GM12891 (cell line): Measurements from ENCODE around the gene MAGT1.

Experiments used
- POLR2A ChIP-seq: IDR thresholded peaks from 2 replicates; pipeline ENCODE4 v1.6.1; 2011; ENCODE audit warnings: low read depth, low read length, control low read depth
- POLR2AphosphoS5 ChIP-seq: IDR thresholded peaks from 2 replicates; pipeline ENCODE4 v1.6.1; 2011; ENCODE audit warnings: low read depth, low read length, control low read depth
- POU2F2 ChIP-seq: IDR thresholded peaks from 2 replicates; pipeline ENCODE4 v1.6.1; 2011; ENCODE audit warnings: low read depth, mild to moderate bottlenecking, control low read depth, low read length, moderate library complexity
- SPI1 ChIP-seq: IDR thresholded peaks from 2 replicates; pipeline ENCODE4 v1.6.1; 2011; ENCODE audit warnings: low read depth, low read length, control low read depth
- TAF1 ChIP-seq: IDR thresholded peaks from 2 replicates; pipeline ENCODE4 v1.6.1; 2011; ENCODE audit warnings: low read depth, low read length, control low read depth

- no peak for TF ChIP-seq TAF1
- no peak for TF ChIP-seq POLR2A
- TF ChIP-seq POLR2AphosphoS5, result no peak
- TF ChIP-seq SPI1, result no peak
- TF ChIP-seq POU2F2, result no peak
These were observed 42.1 kb upstream of the MAGT1 start for GRCh38 chrX:77937291-77937690.
